DND-41 (cell line): ENCODE results near the gene GDI1.

ENCODE experiments used
- ATAC-seq: fragments of 200-7000 bp; cut with Tn5 transposase; 3 replicates; pipeline ENCODE4 v1.9.1; 2021; ENCODE audit warnings: low read depth; ENCODE audit not compliant: insufficient read depth
- DNase-seq: peaks from one replicate; pipeline ENCODE4 v3.0.0-alpha.2; 2020
- H2AFZ ChIP-seq: 2 replicates; pipeline ENCODE4 v1.6.0; 2012; ENCODE audit warnings: low read depth, low read length
- H3K27ac ChIP-seq: 2 replicates; pipeline ENCODE4 v1.5.1; 2012; ENCODE audit warnings: low read length, inconsistent platforms
- H3K27me3 ChIP-seq: fragments of 200-600 bp; sonication (generic); 2 replicates; pipeline ENCODE4 v1.6.0; 2012; ENCODE audit warnings: low read length, mild to moderate bottlenecking, inconsistent platforms; ENCODE audit not compliant: insufficient read depth, poor library complexity
- H3K36me3 ChIP-seq: 2 replicates; pipeline ENCODE4 v1.5.1; 2012; ENCODE audit warnings: low read length, inconsistent platforms; ENCODE audit not compliant: insufficient read depth
- H3K4me1 ChIP-seq: 2 replicates; pipeline ENCODE4 v1.5.1; 2012; ENCODE audit warnings: mild to moderate bottlenecking, low read length; ENCODE audit not compliant: insufficient read depth
- H3K4me2 ChIP-seq: 2 replicates; pipeline ENCODE4 v1.6.0; 2012; ENCODE audit warnings: mild to moderate bottlenecking, moderate library complexity, low read length, inconsistent platforms; ENCODE audit not compliant: insufficient read depth
- H3K4me3 ChIP-seq, 2 experiments: fragments of 200-600 bp in 1 of 2; shearing (Covaris generic) in 1 of 2; 2 replicates each; pipeline ENCODE4 v1.5.1; 2012 to 2016; ENCODE audit warnings: inconsistent platforms in 2 of 2, low read length in 2 of 2, mild to moderate bottlenecking in 2 of 2, low read depth in 1 of 2, moderate library complexity in 1 of 2
- H3K79me2 ChIP-seq: 2 replicates; pipeline ENCODE4 v1.6.0; 2012; ENCODE audit warnings: low read length, inconsistent platforms; ENCODE audit not compliant: insufficient read depth
- H3K9ac ChIP-seq: 2 replicates; pipeline ENCODE4 v1.6.0; 2012; ENCODE audit warnings: low read depth, mild to moderate bottlenecking, inconsistent platforms, low read length, moderate library complexity
- H3K9me3 ChIP-seq: 2 replicates; pipeline ENCODE4 v1.5.1; 2012; ENCODE audit warnings: low read length, moderate library complexity, mild to moderate bottlenecking, inconsistent platforms; ENCODE audit not compliant: insufficient read depth, severe bottlenecking
- H4K20me1 ChIP-seq: 2 replicates; pipeline ENCODE4 v1.6.0; 2012; ENCODE audit warnings: low read length; ENCODE audit not compliant: insufficient read depth
- EZH2 ChIP-seq: IDR thresholded peaks from 3 replicates; pipeline ENCODE4 v1.6.1; 2012; ENCODE audit warnings: borderline replicate concordance, low read depth, mild to moderate bottlenecking, moderate library complexity, low read length, inconsistent platforms; ENCODE audit not compliant: severe bottlenecking
- TF ChIP-seq, protein P1 (sequence below): IDR thresholded peaks from 2 replicates; pipeline ENCODE4 v1.5.1; 2012; ENCODE audit warnings: borderline replicate concordance, low read length, moderate library complexity, mild to moderate bottlenecking; ENCODE audit not compliant: poor library complexity, severe bottlenecking; ENCODE audit errors: extremely low read depth

The GDI1 gene

DNA sequence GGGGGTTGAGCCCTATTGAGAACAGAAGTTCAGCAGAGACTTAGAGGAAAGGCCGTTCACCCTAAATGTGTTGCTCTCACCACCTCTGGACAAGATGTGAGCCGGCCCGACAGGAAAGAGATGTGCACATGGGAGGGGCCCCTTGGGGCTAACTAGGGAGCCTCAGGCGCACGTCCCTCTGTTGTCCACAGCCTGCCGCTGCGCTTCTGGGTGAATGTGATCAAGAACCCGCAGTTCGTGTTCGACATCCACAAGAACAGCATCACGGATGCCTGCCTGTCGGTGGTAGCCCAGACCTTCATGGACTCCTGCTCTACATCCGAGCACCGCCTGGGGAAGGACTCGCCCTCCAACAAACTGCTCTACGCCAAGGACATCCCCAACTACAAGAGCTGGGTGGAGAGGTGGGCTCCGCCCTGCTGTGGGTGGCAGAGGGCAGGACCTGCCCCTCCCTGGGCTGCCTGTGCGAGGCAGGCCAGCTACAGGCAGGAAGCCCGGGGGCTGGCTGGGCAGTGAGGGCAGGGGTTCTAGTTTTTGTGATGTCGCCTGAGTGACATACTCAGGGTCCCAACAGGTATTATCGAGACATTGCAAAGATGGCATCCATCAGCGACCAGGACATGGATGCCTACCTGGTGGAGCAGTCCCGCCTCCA is 34.1 kb downstream of the GDI1 start:
- DNase-seq: no peak
- no peaks in the 10 kb centered on the region for H4K20me1 ChIP-seq
- H3K4me2 ChIP-seq: no peak overlapping the region
- no peak for ATAC-seq
- no peak for TF ChIP-seq EZH2
- TF ChIP-seq, protein P1, sequence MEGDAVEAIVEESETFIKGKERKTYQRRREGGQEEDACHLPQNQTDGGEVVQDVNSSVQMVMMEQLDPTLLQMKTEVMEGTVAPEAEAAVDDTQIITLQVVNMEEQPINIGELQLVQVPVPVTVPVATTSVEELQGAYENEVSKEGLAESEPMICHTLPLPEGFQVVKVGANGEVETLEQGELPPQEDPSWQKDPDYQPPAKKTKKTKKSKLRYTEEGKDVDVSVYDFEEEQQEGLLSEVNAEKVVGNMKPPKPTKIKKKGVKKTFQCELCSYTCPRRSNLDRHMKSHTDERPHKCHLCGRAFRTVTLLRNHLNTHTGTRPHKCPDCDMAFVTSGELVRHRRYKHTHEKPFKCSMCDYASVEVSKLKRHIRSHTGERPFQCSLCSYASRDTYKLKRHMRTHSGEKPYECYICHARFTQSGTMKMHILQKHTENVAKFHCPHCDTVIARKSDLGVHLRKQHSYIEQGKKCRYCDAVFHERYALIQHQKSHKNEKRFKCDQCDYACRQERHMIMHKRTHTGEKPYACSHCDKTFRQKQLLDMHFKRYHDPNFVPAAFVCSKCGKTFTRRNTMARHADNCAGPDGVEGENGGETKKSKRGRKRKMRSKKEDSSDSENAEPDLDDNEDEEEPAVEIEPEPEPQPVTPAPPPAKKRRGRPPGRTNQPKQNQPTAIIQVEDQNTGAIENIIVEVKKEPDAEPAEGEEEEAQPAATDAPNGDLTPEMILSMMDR: no peak
- H3K79me2 ChIP-seq: no peaks in the 10 kb centered on the region
- no peak overlapping the region for H2AFZ ChIP-seq
- H3K4me3 ChIP-seq: no peak overlapping the region
- H3K4me1 ChIP-seq: no peaks in the 10 kb centered on the region
- H3K27me3 ChIP-seq: no peaks in the 10 kb centered on the region
- peaks cover 51% of the 10 kb centered on the region for H3K36me3 ChIP-seq
- no peaks in the 10 kb centered on the region for H3K9me3 ChIP-seq
- no peak overlapping the region for H3K27ac ChIP-seq
- H3K9ac ChIP-seq: no peak overlapping the region

DNA sequence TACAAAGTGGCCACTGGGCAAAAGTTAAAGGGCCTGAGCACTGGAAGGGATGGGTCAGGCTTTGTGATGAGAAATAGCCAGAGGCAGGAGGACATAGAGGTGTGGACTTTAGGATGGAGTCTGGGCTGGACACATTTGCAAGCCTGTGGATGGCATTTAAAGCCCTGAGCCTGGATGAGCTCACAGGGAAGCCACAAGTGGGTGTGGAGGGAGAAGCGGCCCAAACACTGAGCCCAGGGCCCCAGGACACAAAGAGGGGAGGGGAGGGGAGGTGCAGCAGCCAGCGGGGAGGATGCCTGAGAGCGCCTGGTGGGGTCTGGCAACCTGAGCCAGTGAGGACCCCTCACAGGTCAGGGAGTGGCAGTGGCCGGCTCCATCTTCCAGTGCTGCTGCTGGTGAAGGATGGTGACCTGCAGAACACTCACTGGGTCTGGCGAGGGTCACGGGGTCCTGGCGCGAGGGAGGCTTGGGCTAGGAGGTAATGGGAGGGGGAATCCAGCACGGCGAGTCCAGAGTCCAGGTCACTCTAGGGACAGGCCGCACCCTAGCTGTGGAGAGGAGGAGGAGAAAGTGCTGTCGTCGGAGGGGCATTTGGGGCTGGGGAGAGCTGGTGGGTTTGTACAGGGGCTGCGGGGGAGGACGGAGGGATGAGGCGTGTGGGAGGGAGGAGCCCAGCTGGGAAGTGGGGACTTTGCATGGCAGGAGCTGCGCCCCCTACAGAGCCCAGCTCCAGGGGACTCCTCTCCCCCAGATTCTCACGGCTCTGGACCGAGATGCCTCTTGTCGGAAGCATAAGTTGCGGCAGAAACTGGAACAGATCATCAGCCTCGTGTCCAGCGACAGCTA is 35.1 kb downstream of the GDI1 start:
- Histone ChIP-seq H3K9ac (no peak overlapping the region), H3K4me1 (peaks cover 5% of the 10 kb centered on the region), H4K20me1 (no peaks in the 10 kb centered on the region), H3K27me3 (no peaks in the 10 kb centered on the region), H2AFZ (no peak overlapping the region), H3K27ac (no peak overlapping the region), H3K4me3 (no peak overlapping the region), H3K4me2 (no peak overlapping the region), H3K79me2 (no peaks in the 10 kb centered on the region), H3K9me3 (no peaks in the 10 kb centered on the region), H3K36me3 (peaks cover 42% of the 10 kb centered on the region)
- TF ChIP-seq EZH2: no peak
- TF ChIP-seq, protein P1: no peak
- ATAC-seq: no peak
- DNase-seq: no peak

DNA sequence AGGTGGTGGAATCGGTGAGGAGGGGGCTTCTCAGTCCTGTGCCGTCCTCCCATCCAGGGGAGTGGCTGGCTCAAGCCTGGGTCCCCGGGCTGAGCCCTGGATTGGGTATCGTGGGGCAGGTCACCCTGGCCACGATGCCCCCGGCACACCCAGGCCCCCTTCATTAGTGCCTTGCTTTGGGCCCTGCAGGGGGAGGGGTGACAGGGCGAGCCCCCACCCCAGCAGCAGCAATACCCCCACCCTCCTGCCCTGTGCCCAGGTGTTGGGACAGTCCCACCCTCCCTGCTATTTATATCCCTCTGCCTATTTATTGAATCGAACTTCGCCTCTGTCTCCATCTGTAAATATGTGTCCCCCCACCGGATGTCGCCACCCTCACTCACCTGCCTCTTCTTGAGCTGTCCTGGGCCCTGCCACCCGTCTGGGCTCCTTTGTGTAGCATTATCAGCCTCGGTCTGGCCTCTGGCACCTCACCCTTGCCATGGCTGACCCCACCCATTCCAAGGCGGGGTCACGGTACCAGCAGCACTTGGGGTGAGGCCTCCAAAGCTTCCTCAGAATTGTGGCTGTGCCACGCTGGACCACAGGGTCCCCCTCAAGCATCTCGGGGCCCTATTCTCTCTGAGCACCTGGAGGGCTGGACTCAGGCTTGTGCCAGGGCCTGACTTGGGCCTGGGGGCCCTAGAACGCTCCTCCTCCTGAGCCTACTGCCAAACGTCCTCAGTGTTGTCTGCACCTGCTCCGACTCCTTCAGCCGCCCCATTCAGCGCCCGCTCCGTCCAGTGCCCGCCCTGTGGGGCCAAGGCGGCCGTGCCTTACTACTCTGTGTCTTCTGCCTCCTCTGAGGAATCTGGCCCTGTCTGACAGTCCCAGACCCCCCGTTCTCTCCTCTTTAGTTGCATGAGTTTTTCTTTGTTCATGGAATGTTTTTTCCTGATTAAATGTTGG is 36.0 kb downstream of the GDI1 start:
- no peak overlapping the region for H3K9ac ChIP-seq
- H3K36me3 ChIP-seq: peaks cover 35% of the 10 kb centered on the region
- H4K20me1 ChIP-seq: no peaks in the 10 kb centered on the region

More for the DNA sequence above, 36.0 kb downstream of the GDI1 start:
- 0 out of 2 replicates have a peak, but pooled peaks cover 2% of the 10 kb centered on the region for H3K79me2 ChIP-seq
- H2AFZ ChIP-seq: no peak overlapping the region
- H3K9me3 ChIP-seq: no peaks in the 10 kb centered on the region
- no peak overlapping the region for H3K4me3 ChIP-seq
- ATAC-seq (no peak), DNase-seq (no peak)
- no peak for TF ChIP-seq EZH2
- TF ChIP-seq, protein P1: no peak
- H3K4me1 ChIP-seq: peaks cover 14% of the 10 kb centered on the region
- H3K27me3 ChIP-seq: no peaks in the 10 kb centered on the region
- H3K27ac ChIP-seq: no peak overlapping the region
- no peak overlapping the region for H3K4me2 ChIP-seq
